KMS-11 (cell line): ENCODE results near the gene ABCC4.

ENCODE experiments used
- H2AFZ ChIP-seq: fragments of 200-600 bp; sonication (generic); 2 replicates; pipeline ENCODE4 v1.6.1; 2016; ENCODE audit warnings: antibody characterized with exemption, mixed run types, low read depth
- H3K27ac ChIP-seq: fragments of 200-600 bp; sonication (generic); 2 replicates; pipeline ENCODE4 v1.6.1; 2016; ENCODE audit warnings: mild to moderate bottlenecking, mixed run types
- H3K27me3 ChIP-seq: fragments of 200-600 bp; sonication (generic); 2 replicates; pipeline ENCODE4 v1.6.1; 2017; ENCODE audit warnings: mild to moderate bottlenecking, low read depth, mixed run types, moderate library complexity; ENCODE audit not compliant: insufficient read depth
- H3K36me3 ChIP-seq: fragments of 200-600 bp; sonication (generic); 2 replicates; pipeline ENCODE4 v1.6.1; 2017; ENCODE audit warnings: mild to moderate bottlenecking, mixed run types; ENCODE audit not compliant: insufficient read depth
- H3K4me1 ChIP-seq: fragments of 200-600 bp; sonication (generic); 2 replicates; pipeline ENCODE4 v1.6.1; 2016; ENCODE audit warnings: mild to moderate bottlenecking, low read depth, mixed run types; ENCODE audit not compliant: poor library complexity, severe bottlenecking
- H3K4me2 ChIP-seq: fragments of 200-600 bp; sonication (generic); 2 replicates; pipeline ENCODE4 v1.7.0; 2016; ENCODE audit warnings: mild to moderate bottlenecking, mixed run types
- H3K4me3 ChIP-seq: fragments of 200-600 bp; sonication (generic); IDR thresholded peaks from 2 replicates; pipeline ENCODE4 v1.6.1; 2017; ENCODE audit warnings: low read depth, low read length, mixed read lengths; ENCODE audit not compliant: insufficient read depth
- H3K79me2 ChIP-seq: fragments of 200-600 bp; sonication (generic); 2 replicates; pipeline ENCODE4 v1.6.1; 2016; ENCODE audit warnings: low read depth, mixed run types; ENCODE audit not compliant: insufficient read depth
- H3K9ac ChIP-seq: fragments of 200-600 bp; sonication (generic); 2 replicates; pipeline ENCODE4 v1.6.1; 2016; ENCODE audit warnings: mild to moderate bottlenecking, mixed run types
- H4K20me1 ChIP-seq: fragments of 200-600 bp; sonication (generic); 2 replicates; pipeline ENCODE4 v1.6.1; 2016; ENCODE audit warnings: mild to moderate bottlenecking, mixed run types; ENCODE audit not compliant: insufficient read depth
- CTCF ChIP-seq: fragments of 200-600 bp; sonication (generic); conservative IDR thresholded peaks from 2 replicates; pipeline ENCODE4 v1.6.1; 2017; ENCODE audit warnings: low read depth, mild to moderate bottlenecking, antibody characterized with exemption, low read length, moderate library complexity, mixed read lengths

Gene ABCC4

GRCh38 chr13:95027638-95028037 lies 273.6 kb downstream of the ABCC4 start:
- no peaks in the 10 kb centered on the region for H3K27me3 ChIP-seq
- TF ChIP-seq CTCF, result no peak
- H4K20me1 ChIP-seq, result no peaks in the 10 kb centered on the region
- no peak overlapping the region for H2AFZ ChIP-seq
- H3K79me2 ChIP-seq, result no peaks in the 10 kb centered on the region
- H3K9ac ChIP-seq, result no peak overlapping the region
- H3K27ac ChIP-seq, result no peak overlapping the region
- H3K36me3 ChIP-seq, result no peaks in the 10 kb centered on the region
- no peaks in the 10 kb centered on the region for H3K4me1 ChIP-seq
- no peak overlapping the region for H3K4me2 ChIP-seq
- no peak overlapping the region for H3K4me3 ChIP-seq

- H4K20me1 ChIP-seq, result no peaks in the 10 kb centered on the region
- no peaks in the 10 kb centered on the region for H3K36me3 ChIP-seq
- TF ChIP-seq CTCF, result no peak
- no peak overlapping the region for H3K4me3 ChIP-seq
- no peaks in the 10 kb centered on the region for H3K4me1 ChIP-seq
- no peak overlapping the region for H3K4me2 ChIP-seq
- H2AFZ ChIP-seq, result no peak overlapping the region
- no peak overlapping the region for H3K27ac ChIP-seq
- no peak overlapping the region for H3K9ac ChIP-seq
- H3K27me3 ChIP-seq, result no peaks in the 10 kb centered on the region
- H3K79me2 ChIP-seq, result no peaks in the 10 kb centered on the region
These were observed 276.1 kb downstream of the ABCC4 start for GRCh38 chr13:95025116-95025515.

- H3K27me3 ChIP-seq, result no peaks in the 10 kb centered on the region
- no peaks in the 10 kb centered on the region for H3K4me1 ChIP-seq
- H3K4me2 ChIP-seq, result no peak overlapping the region
- H3K9ac ChIP-seq, result no peak overlapping the region
- H3K36me3 ChIP-seq, result no peaks in the 10 kb centered on the region
- H3K79me2 ChIP-seq, result no peaks in the 10 kb centered on the region
- no peak overlapping the region for H3K4me3 ChIP-seq
- TF ChIP-seq CTCF, result no peak
- H2AFZ ChIP-seq, result no peak overlapping the region
- H3K27ac ChIP-seq, result no peak overlapping the region
- H4K20me1 ChIP-seq, result no peaks in the 10 kb centered on the region
These were observed 277.8 kb downstream of the ABCC4 start for GRCh38 chr13:95023405-95023804.

- no peak overlapping the region for H2AFZ ChIP-seq
- H3K4me2 ChIP-seq, result no peak overlapping the region
- no peak overlapping the region for H3K27ac ChIP-seq
- H3K79me2 ChIP-seq, result no peaks in the 10 kb centered on the region
- no peak overlapping the region for H3K9ac ChIP-seq
- H4K20me1 ChIP-seq, result no peaks in the 10 kb centered on the region
- no peaks in the 10 kb centered on the region for H3K36me3 ChIP-seq
- no peaks in the 10 kb centered on the region for H3K27me3 ChIP-seq
- no peak overlapping the region for H3K4me3 ChIP-seq
- no peak for TF ChIP-seq CTCF
- no peaks in the 10 kb centered on the region for H3K4me1 ChIP-seq
These were observed 280.8 kb downstream of the ABCC4 start for GRCh38 chr13:95020298-95020987.
